ENCODE measurements around the gene SSBP3. TPM values are rescaled to one million over a fixed set of nuclear protein-coding genes. Genes with fewer than 3 reads are reported as not detected.

The SSBP3 gene
- total RNA-seq, 1 experiment from 2014 or later = 56.0 TPM

DNA sequence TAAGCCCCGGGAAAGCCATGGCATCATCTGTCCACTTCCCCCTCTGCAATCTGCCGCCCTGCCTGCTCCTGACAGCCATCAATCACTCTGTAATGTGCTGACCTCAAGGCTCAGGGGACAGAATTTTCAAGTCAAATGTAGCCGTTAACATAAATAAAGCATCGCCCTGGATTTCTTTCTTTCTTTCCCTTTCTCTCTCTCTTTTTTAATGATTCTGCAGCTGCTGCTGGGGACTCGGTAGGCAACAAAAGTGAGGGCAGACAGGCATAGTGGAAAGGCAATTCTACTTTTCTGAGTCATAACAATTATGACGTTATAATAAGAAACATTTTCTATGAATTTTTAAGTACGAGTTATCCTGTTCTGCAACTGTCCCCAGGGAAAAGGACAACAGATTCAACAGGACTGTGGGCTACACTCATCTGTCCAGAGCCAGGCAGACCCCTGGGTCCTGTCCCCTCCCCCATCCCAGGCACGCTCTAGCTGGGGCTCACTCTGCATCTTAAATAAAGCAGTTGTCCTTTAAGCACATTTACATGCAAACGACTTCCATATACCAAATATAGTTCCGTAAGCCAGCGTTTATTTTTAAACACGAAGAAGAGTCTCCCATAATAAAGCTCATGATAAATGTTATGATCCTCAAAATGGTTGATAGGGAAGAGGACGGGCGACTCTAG, 78.7 kb downstream of the SSBP3 start:
- H3K27ac ChIP-seq = peak overlapping the region; percentile 30
- H3K4me3 ChIP-seq = no peak overlapping the region
- peaks cover 45% of the 10 kb centered on the region for H3K4me1 ChIP-seq (replicated peaks)
- peaks cover 6% of the 10 kb centered on the region; the same call in 1 of the 2 replicates for H3K36me3 ChIP-seq
- DNase-seq (ENCODE audit: low read depth in 1 of 2, low spot score in 2 of 2) = peak in 1 of 2 experiments; percentile 54
- no peaks in the 10 kb centered on the region for H3K27me3 ChIP-seq (replicated peaks)
- H3K9me3 ChIP-seq (replicated peaks) = no peaks in the 10 kb centered on the region

DNA sequence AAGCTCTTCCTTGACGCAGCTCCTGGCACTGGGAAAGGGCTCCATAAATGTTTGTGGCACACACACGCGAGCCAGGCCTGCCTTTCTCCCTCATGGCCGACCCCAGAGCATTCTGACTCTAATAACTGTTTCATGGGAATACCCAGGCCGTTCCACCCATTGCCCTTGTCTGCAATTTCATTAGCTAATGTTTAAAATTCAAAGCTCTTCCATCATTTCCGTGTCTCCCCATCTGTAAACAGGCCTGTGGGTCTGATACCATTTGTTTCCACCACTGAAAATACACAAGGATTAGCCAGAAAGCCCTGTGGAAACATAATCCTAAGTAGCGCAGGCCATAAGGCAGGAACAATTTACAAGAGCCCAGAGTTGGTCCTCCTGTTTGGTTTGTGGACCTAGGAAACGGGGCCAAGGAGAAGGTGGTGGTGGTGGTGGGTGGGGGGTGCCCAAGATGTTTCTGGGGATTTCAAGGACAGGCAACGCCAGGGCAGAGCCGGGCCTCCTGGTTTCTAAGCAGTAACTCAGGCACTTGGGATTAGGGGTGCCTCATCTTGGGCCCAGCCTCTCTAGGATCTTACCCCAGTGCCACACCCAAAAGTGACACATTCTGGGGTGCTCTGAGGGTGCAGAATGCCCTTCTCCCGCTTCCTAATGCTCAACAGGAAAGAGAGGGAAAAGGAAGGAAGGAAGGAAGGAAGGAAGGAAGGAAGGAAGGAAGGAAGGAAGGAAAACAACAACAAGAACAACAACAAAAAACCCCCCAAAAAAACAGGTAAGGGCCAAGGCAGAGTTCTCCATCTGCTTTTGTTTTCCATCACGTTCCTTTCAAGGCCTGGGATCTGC, 79.4 kb downstream of the SSBP3 start:
- H3K27ac ChIP-seq = peak overlapping the region; percentile 30
- DNase-seq (ENCODE audit: low read depth in 1 of 2, low spot score in 2 of 2) = no peak
- peaks cover 39% of the 10 kb centered on the region for H3K4me1 ChIP-seq (replicated peaks)
- no peak overlapping the region for H3K4me3 ChIP-seq
- H3K9me3 ChIP-seq (replicated peaks) = no peaks in the 10 kb centered on the region
- peaks cover 6% of the 10 kb centered on the region; the same call in 1 of the 2 replicates for H3K36me3 ChIP-seq
- no peaks in the 10 kb centered on the region for H3K27me3 ChIP-seq (replicated peaks)

DNA sequence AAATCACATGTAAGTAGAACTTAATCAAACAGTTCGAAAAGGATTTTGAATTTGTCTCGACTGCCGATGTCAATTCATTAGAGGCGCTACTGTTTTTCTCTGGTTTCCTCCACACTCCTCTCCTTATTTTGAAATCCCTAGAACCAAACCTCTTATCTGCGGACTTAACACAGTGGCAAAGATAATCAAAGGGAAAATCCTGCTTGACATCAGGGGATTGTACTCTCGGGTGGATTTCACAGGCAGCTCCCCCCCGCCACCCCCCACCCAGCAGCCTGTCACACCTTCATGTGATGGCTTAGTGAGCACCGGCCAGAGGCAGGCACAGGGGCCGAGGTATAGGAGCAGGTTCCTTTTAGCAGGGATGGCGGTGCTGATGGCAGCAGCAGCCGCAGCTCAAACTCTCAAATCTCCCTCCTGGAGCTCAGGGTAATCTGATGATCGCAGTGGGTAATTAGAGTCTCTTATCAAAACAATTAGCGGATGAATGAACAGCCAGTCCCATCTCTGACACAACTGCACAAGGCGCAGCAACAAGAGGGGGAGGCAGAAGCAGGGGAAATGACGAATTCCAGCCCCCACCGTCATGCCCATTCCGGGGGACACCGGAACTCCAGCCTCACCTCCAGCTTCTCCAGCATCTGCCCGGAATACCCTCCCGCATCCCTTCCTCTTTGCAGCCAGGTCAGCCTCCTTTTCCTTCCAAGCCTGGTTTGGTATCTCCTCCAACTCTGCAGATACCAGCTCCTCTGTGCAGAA, 80.3 kb downstream of the SSBP3 start:
- no peak for DNase-seq (ENCODE audit: low read depth in 1 of 2, low spot score in 2 of 2)
- Histone ChIP-seq H3K4me1 (replicated peaks) (peaks cover 30% of the 10 kb centered on the region), H3K27ac (no peak overlapping the region), H3K27me3 (replicated peaks) (no peaks in the 10 kb centered on the region), H3K4me3 (no peak overlapping the region), H3K36me3 (peaks cover 6% of the 10 kb centered on the region), H3K9me3 (replicated peaks) (no peaks in the 10 kb centered on the region)

DNA sequence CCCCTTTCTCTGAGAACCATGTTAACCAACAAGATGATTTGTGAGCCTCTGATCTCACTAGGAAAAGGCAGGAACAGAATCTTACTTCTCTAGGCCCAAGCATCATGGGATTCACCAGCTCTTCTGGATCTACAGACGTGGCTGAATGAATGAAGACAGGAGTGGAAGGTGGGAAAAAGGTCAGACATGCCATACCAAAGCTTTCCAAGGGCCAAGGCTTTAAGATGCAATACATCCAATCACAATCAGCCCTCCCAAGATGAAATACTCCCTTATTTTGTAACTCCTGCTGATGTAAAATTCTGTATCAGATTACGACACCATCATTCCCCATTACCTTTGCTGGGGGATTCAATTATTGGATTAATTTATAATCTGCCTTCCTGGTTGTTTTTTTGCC, 80.9 kb downstream of the SSBP3 start:
- no peak overlapping the region for H3K27ac ChIP-seq
- no peak for DNase-seq (ENCODE audit: low read depth in 1 of 2, low spot score in 2 of 2)
- H3K9me3 ChIP-seq (replicated peaks) = no peaks in the 10 kb centered on the region
- no peaks in the 10 kb centered on the region for H3K27me3 ChIP-seq (replicated peaks)
- H3K4me1 ChIP-seq (replicated peaks) = peaks cover 29% of the 10 kb centered on the region
- no peak overlapping the region for H3K4me3 ChIP-seq
- peaks cover 6% of the 10 kb centered on the region for H3K36me3 ChIP-seq

DNA sequence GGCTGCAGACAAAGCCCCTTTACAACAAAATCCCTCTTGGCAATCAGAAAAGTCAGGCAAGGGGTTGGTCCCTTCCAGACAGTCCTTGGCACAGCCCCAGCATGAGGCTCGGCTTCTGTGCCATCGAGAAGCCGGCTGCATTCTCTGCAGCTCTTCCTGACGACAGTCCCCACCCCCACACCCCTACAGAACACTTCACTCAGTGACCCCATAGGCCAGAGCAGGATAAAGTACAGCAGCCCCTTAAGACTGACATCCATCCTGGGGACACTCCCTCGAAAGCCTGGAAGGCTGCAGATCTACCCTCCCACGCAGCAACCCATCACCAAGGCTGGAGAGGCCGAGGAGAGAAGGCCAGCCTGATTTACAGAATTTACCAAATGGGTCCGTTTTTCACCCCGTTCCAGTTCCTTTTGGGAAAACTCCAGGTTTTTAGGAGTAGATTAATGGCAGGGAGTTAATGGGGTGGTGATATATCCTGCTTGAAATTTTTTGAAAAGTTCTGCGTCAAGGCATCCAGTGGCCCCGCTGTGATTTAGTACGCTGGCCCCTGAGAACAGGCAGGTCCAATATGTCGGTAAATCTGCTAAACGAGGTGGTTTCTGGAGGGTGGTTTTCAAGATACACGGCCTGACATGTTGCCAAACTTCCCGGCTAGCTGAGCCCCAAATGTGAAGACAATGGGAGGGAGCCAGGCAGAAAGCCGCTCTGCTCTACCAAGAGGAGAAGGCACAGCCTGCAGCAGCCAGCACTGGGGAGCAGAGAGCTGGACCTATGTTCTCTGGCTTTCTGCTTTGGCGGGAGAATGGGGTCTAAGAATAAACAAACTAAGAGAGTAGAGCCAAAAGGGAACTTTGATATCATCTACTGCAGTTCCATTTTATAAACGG, 81.7 kb downstream of the SSBP3 start:
- no peak for DNase-seq (ENCODE audit: low read depth in 1 of 2, low spot score in 2 of 2)
- no peak overlapping the region for H3K4me3 ChIP-seq
- H3K27ac ChIP-seq = no peak overlapping the region
- H3K9me3 ChIP-seq (replicated peaks) = no peaks in the 10 kb centered on the region
- peaks cover 6% of the 10 kb centered on the region for H3K36me3 ChIP-seq
- H3K27me3 ChIP-seq (replicated peaks) = no peaks in the 10 kb centered on the region
- H3K4me1 ChIP-seq (replicated peaks) = peaks cover 29% of the 10 kb centered on the region

DNA sequence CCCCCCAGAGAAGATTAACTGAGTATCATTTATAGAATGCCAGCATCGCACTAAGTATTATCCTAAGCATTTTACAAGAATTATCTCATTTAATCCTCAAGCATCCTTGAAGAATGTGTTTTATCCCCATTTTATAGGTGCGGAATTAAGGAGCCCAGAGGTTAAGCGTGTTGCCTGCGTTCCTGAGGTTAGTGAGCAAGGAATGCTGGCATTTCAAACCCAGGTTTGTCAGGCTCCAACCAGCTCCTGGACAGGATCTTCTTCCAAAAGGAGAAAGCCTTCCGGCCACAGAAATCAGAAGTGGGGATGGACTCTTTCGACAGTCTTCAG, 82.3 kb downstream of the SSBP3 start:
- no peaks in the 10 kb centered on the region for H3K27me3 ChIP-seq (replicated peaks)
- no peaks in the 10 kb centered on the region for H3K9me3 ChIP-seq (replicated peaks)
- H3K4me3 ChIP-seq = no peak overlapping the region
- H3K27ac ChIP-seq = no peak overlapping the region
- peaks cover 29% of the 10 kb centered on the region for H3K4me1 ChIP-seq (replicated peaks)
- DNase-seq (ENCODE audit: low read depth in 1 of 2, low spot score in 2 of 2) = no peak
- peaks cover 9% of the 10 kb centered on the region for H3K36me3 ChIP-seq

DNA sequence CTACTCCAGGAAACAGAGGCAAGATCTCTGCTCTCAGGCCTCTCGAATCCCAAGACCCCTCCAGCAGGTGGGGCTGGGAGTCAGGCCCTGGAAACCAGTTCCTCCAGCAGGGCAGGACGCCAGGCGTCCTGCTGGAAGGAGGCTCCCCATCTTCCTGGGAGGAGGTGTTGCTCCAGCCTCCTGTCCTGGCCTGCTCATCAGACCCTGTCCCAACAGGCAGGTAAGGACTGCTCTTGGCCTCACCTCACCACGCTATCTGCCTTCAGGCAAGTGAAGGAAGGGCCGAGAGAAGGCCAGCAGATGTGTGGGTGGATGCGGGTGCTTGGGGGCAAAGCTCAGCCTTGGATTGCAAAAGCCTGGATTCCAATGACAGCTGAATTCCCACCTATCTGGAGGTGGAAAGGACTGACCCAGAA, 82.9 kb downstream of the SSBP3 start:
- Histone ChIP-seq H3K36me3 (peaks cover 8% of the 10 kb centered on the region), H3K27ac (no peak overlapping the region), H3K27me3 (replicated peaks) (no peaks in the 10 kb centered on the region), H3K4me3 (no peak overlapping the region), H3K4me1 (replicated peaks) (peaks cover 28% of the 10 kb centered on the region), H3K9me3 (replicated peaks) (no peaks in the 10 kb centered on the region)
- DNase-seq (ENCODE audit: low read depth in 1 of 2, low spot score in 2 of 2) = no peak

DNA sequence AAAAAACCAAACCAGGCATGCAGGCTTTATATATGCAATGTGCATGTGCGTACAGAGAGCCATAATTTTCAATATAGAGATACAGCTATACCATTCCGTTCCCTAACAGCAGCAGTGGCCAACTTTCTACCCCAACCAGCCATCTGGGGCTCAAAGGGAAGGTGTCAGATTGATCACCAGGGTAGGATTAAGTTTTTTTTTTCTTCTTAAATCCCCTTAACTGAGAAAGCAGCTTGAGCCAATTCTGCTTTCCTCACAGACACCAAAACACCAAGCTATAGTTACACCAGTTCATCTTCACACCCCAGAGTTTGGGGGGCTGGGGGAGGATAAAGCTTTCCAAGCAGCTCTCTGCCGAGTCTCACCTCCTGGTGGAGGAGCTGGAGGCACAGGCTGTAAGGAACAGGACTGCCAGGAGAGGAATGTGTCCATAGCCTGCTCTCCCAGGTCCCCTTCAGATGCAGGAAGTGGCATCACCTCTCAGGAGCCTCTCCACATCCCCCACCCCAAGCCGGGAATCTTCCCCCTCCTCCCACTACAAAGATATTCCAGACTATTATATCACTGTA, 87.9 kb downstream of the SSBP3 start:
- no peak overlapping the region for H3K4me3 ChIP-seq
- no peaks in the 10 kb centered on the region for H3K9me3 ChIP-seq (replicated peaks)
- no peak for DNase-seq (ENCODE audit: low read depth in 1 of 2, low spot score in 2 of 2)
- H3K4me1 ChIP-seq (replicated peaks) = peaks cover 5% of the 10 kb centered on the region
- H3K27me3 ChIP-seq (replicated peaks) = no peaks in the 10 kb centered on the region
- H3K27ac ChIP-seq = no peak overlapping the region
- peaks cover 3% of the 10 kb centered on the region for H3K36me3 ChIP-seq

DNA sequence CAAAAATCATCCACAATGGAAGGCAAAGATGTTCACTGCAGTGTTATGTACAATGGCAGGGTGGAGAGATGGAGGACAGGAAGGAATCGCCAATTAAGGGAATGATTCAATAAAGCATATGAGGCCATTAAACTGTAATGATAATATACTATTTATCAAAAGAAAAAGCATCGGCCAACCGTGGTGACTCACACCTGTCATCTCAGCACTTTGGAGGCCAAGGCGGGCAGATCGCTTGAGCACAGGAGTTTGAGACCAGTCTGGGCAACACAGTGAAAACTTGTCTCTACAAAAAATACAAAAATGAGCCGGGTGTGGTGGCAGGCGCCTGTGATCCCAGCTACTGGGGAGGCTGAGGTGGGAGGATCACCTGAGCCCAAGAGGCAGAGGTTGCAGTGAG, 89.1 kb downstream of the SSBP3 start:
- peaks cover 17% of the 10 kb centered on the region for H3K4me1 ChIP-seq (replicated peaks)
- H3K27ac ChIP-seq = no peak overlapping the region
- no peak for DNase-seq (ENCODE audit: low read depth in 1 of 2, low spot score in 2 of 2)
- peaks cover 3% of the 10 kb centered on the region for H3K36me3 ChIP-seq
- no peaks in the 10 kb centered on the region for H3K27me3 ChIP-seq (replicated peaks)
- no peaks in the 10 kb centered on the region for H3K9me3 ChIP-seq (replicated peaks)
- no peak overlapping the region for H3K4me3 ChIP-seq

DNA sequence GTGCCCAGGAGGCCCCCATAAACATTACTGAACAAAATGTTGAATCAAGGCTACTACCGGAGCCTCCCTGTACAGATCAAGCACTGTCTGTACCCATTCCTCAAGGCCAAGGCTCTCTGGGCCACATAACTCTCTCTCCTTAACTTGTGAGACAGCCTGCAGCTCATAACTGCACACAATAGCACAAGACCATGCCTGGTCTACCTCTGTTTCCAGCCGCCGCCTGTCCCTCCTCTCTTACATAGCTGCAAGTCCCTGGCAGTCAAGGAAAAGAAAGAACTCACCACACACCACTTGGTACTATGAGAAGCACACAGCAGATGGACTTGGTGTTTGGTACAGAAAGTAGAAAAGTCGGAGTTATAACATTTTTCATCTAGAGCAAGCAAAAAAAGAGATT, 91.1 kb downstream of the SSBP3 start:
- Histone ChIP-seq H3K27ac (no peak overlapping the region), H3K4me3 (no peak overlapping the region), H3K9me3 (replicated peaks) (no peaks in the 10 kb centered on the region), H3K27me3 (replicated peaks) (no peaks in the 10 kb centered on the region), H3K36me3 (0 out of 2 replicates have a peak, but pooled peaks cover 3% of the 10 kb centered on the region), H3K4me1 (replicated peaks) (peaks cover 26% of the 10 kb centered on the region)
- no peak for DNase-seq (ENCODE audit: low read depth in 1 of 2, low spot score in 2 of 2)

DNA sequence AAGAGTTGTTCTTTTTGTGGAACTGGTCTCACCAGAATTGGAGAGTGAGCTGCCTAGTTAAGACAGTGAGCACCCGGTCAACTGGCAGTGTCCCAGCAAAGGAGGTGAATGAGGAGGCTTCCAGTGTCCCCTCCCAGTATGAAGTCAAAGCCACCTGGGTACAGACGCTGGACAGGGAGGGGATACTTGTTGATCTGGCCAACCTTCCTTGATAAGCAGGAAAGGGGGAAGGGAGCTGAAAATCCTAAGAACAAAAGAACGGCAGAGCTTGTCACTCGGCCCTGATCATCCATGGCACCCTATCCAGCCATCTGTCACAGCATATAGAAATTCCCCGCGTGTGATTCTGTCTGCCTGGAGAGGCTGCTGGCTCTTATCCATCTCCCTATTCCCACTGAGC, 91.5 kb downstream of the SSBP3 start:
- Histone ChIP-seq H3K27ac (no peak overlapping the region), H3K27me3 (replicated peaks) (no peaks in the 10 kb centered on the region), H3K4me1 (replicated peaks) (peaks cover 26% of the 10 kb centered on the region), H3K36me3 (0 out of 2 replicates have a peak, but pooled peaks cover 3% of the 10 kb centered on the region), H3K9me3 (replicated peaks) (no peaks in the 10 kb centered on the region), H3K4me3 (no peak overlapping the region)
- no peak for DNase-seq (ENCODE audit: low read depth in 1 of 2, low spot score in 2 of 2)

DNA sequence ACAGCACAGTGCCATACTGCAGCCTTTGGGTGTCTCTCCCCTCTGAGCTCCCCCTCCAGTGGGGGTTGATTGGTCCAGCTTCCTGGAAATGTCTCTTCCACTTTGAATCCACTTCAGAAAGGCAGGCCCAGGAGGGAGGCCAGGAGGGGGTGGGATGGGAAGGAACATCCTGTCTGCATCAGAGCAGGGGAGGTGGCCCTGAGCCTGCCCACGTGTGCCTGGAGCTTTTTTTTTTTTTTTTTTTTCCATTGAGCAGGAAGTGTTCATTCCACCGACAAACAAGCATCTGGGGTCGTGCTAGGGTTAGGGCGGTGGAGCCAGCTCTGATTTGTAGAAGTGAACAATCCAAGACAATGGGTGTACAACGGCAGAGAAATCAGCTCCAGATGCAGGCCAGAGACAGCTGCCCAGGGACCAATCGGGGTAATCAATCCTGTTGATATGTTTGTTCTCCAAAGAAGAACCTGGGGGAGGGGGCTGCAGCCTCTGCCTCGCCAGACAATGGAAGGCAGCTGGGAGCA, 93.3 kb downstream of the SSBP3 start:
- Histone ChIP-seq H3K4me3 (no peak overlapping the region), H3K27ac (peak overlapping the region; percentile 57), H3K4me1 (replicated peaks) (peaks cover 26% of the 10 kb centered on the region), H3K27me3 (replicated peaks) (no peaks in the 10 kb centered on the region), H3K36me3 (no peaks in the 10 kb centered on the region), H3K9me3 (replicated peaks) (no peaks in the 10 kb centered on the region)
- peak; percentile 68 to 76 for DNase-seq (ENCODE audit: low read depth in 1 of 2, low spot score in 2 of 2)

DNA sequence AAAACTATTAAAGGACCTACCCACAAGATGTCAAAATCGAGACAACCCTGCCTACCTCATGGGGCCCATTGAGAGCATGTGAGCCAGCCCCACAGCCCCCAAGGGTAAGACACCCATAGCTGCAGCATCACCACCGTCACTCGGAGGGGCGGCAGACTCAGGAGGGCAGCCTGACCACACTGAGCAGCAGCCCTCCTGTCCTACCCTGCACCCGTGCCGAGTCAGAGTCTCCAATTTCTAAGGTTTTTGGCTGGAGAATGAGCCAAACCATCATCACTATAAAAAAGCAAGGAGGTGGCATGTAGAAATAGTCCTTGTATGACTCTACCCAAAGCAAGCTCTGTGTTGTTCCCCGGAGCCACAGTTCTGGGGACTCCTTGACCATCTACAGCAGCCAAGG, 94.7 kb downstream of the SSBP3 start:
- H3K27me3 ChIP-seq (replicated peaks) = no peaks in the 10 kb centered on the region
- DNase-seq (ENCODE audit: low read depth in 1 of 2, low spot score in 2 of 2) = no peak
- H3K27ac ChIP-seq = no peak overlapping the region
- H3K4me1 ChIP-seq (replicated peaks) = peaks cover 23% of the 10 kb centered on the region
- no peaks in the 10 kb centered on the region for H3K9me3 ChIP-seq (replicated peaks)
- no peak overlapping the region for H3K4me3 ChIP-seq
- no peaks in the 10 kb centered on the region for H3K36me3 ChIP-seq
